Right lobe of liver (tissue), 6 donors: ENCODE data around the gene TAGLN2. TPM values are rescaled to one million over a fixed set of nuclear protein-coding genes. Genes with fewer than 3 reads are reported as not detected.

Experiments used
- ATAC-seq, 4 donors: fragments of 200-7000 bp; cut with Tn5 transposase; one replicate each; pipeline ENCODE4 v1.9.1; 2020; ENCODE audit warnings: mild to moderate bottlenecking in 4 of 4, moderate library complexity in 4 of 4
- DNase-seq, 3 donors: peaks; one replicate each; pipeline ENCODE4 v3.0.0-alpha.2; 2020
- H3K27ac ChIP-seq, 3 donors: fragments of 200-600 bp; one replicate each; pipeline ENCODE4 v1.8.0; 2022
- H3K27me3 ChIP-seq, 2 donors: fragments of 200-600 bp; one replicate each; pipeline ENCODE4 v1.8.0; 2022
- H3K36me3 ChIP-seq, 4 donors: fragments of 200-600 bp; sonication (generic) in 1 of 4; one replicate each; pipeline versions ENCODE4 v1.5.1 to v1.8.0; 2017 to 2022; ENCODE audit warnings: control low read depth in 1 of 4
- H3K4me1 ChIP-seq, 4 donors: fragments of 200-600 bp; sonication (generic) in 1 of 4; one replicate each; pipeline versions ENCODE4 v1.5.1 to v1.8.0; 2017 to 2022; ENCODE audit warnings: control low read depth in 1 of 4
- H3K4me3 ChIP-seq, 3 donors: fragments of 200-600 bp; one replicate each; pipeline ENCODE4 v1.8.0; 2022
- H3K9me3 ChIP-seq, 4 donors: fragments of 200-600 bp; sonication (generic) in 1 of 4; one replicate each; pipeline versions ENCODE4 v1.5.1 to v1.8.0; 2017 to 2022; ENCODE audit warnings: control low read depth in 1 of 4
- CTCF ChIP-seq, 4 donors: fragments of 200-600 bp in 3 of 4; fragments of 450-650 bp in 1 of 4; IDR thresholded peaks; one replicate each; pipeline versions ENCODE4 v1.5.1 to v1.8.0; 2016 to 2022; ENCODE audit warnings: antibody characterized with exemption in 4 of 4, mild to moderate bottlenecking in 2 of 4
- POLR2A ChIP-seq: fragments of 450-650 bp; IDR thresholded peaks from one replicate; pipeline ENCODE4 v1.6.1; 2017; ENCODE audit warnings: antibody characterized with exemption, mild to moderate bottlenecking
- WGBS: methylation state at CpG from one replicate; pipeline ENCODE4 v1.1.6; 2018; ENCODE audit warnings: low coverage, low lambda C conversion rate; ENCODE audit not compliant: insufficient coverage; ENCODE audit errors: missing lambda C conversion rate; 5-methylcytosine and 5-hydroxymethylcytosine counted together
- intact Hi-C, 2 donors: fragments of 100-400 bp; cut with DNase I; formaldehyde crosslinking; loops; one replicate each; pipeline versions ENCODE4 v1.11.2 to v1.14.1; 2022
- total RNA-seq, 6 experiments: library from RNA; depleted of rRNA in 2 of 6; stranded (reverse); fragments of >200 nt in 2 of 6; fragmentation: NEBNext Ultra II Directional in 3 of 6; extraction: Animal tissue kit (Norgen Biotek cat#: 25700) in 3 of 6; gene quantifications; one replicate each; pipeline versions ENCODE4 v1.1.0 to v1.2.4, GENCODE V29; 2016 to 2023
- donor health status: DM: no; HTN: yes; CAD: no.
- donor health status: DM: no; HTN: no; CAD: no.
- donor health status: DM: no; HTN: no; CAD: no.
- donor health status: DM: no; HTN: yes; CAD: no.
- donor health status: DM: no; HTN: yes; CAD: no.

The TAGLN2 gene
- total RNA-seq, 6 experiments from 2014 or later: 53.2 to 200 (median 117) TPM

GRCh38 chr1:159970932-159971342 lies 45.6 kb upstream of the TAGLN2 start:
- TF ChIP-seq CTCF (IDR thresholded peaks at IDR 0.05) (peak in 1 of 4 donors; percentile 24), POLR2A (no peak)
- intact Hi-C loops: no loop called here
- DNase-seq (peak; percentile 86 to 92 (median 89)), ATAC-seq (peak; percentile 93 to 96 (median 94))
- Histone ChIP-seq H3K36me3 (no peaks in the 10 kb centered on the region), H3K4me1 (peaks cover 0 to 24% (median 10%) of the 10 kb centered on the region in 4 donors), H3K27ac (peak overlapping the region in 2 of 3 donors; percentile 65 to 67), H3K4me3 (no peak overlapping the region), H3K27me3 (no peaks in the 10 kb centered on the region), H3K9me3 (no peaks in the 10 kb centered on the region)
- WGBS: 19% methylated on average over 8 of the region's 9 CpGs

- no peak for DNase-seq
- Histone ChIP-seq H3K27ac (no peak overlapping the region), H3K9me3 (no peaks in the 10 kb centered on the region), H3K4me1 (peaks cover 0 to 24% (median 10%) of the 10 kb centered on the region in 4 donors), H3K27me3 (no peaks in the 10 kb centered on the region), H3K4me3 (no peak overlapping the region), H3K36me3 (no peaks in the 10 kb centered on the region)
- ATAC-seq: no peak
- intact Hi-C loops: no loop called here
- no peak for TF ChIP-seq POLR2A
- no peak for TF ChIP-seq CTCF (IDR thresholded peaks at IDR 0.05)
- 80% methylated on average over 3 of the region's 3 CpGs for WGBS
Measured at GRCh38 chr1:159968901-159969300, 43.6 kb upstream of the TAGLN2 start.

GRCh38 chr1:159965263-159965662 lies 40.0 kb upstream of the TAGLN2 start:
- intact Hi-C loops: no loop called here
- no peak overlapping the region for H3K27ac ChIP-seq
- H3K36me3 ChIP-seq: no peaks in the 10 kb centered on the region
- 86% methylated on average over 1 of the region's 2 CpGs for WGBS
- DNase-seq: no peak
- TF ChIP-seq POLR2A (no peak), CTCF (IDR thresholded peaks at IDR 0.05) (no peak)
- no peaks in the 10 kb centered on the region for H3K27me3 ChIP-seq
- ATAC-seq: no peak
- H3K9me3 ChIP-seq: no peaks in the 10 kb centered on the region
- H3K4me3 ChIP-seq: no peak overlapping the region
- peaks cover 0 to 10% (median 4%) of the 10 kb centered on the region in 4 donors for H3K4me1 ChIP-seq

GRCh38 chr1:159964144-159964543 lies 38.8 kb upstream of the TAGLN2 start:
- Histone ChIP-seq H3K36me3 (no peaks in the 10 kb centered on the region), H3K4me3 (no peak overlapping the region), H3K27ac (no peak overlapping the region), H3K4me1 (peaks cover 0 to 1% (median 0%) of the 10 kb centered on the region in 4 donors), H3K27me3 (no peaks in the 10 kb centered on the region), H3K9me3 (no peaks in the 10 kb centered on the region)
- intact Hi-C loops: no loop called here
- DNase-seq (no peak), ATAC-seq (no peak)
- TF ChIP-seq POLR2A (no peak), CTCF (IDR thresholded peaks at IDR 0.05) (no peak)
- WGBS: 66% methylated on average over 3 of the region's 3 CpGs

GRCh38 chr1:159962176-159962575 lies 36.9 kb upstream of the TAGLN2 start:
- no peak for ATAC-seq
- intact Hi-C loops: no loop called here
- Histone ChIP-seq H3K27ac (no peak overlapping the region), H3K4me1 (no peaks in the 10 kb centered on the region), H3K27me3 (no peaks in the 10 kb centered on the region), H3K4me3 (no peak overlapping the region), H3K36me3 (no peaks in the 10 kb centered on the region), H3K9me3 (no peaks in the 10 kb centered on the region)
- DNase-seq: no peak
- WGBS: 95% methylated on average over 10 of the region's 11 CpGs
- TF ChIP-seq POLR2A: no peak
- no peak for TF ChIP-seq CTCF (IDR thresholded peaks at IDR 0.05)
